Fibroblast of skin of right quadriceps (primary cell): Measurements from ENCODE around the gene ZNF592.
A peak's percentile ranks its signal among the peaks of the same experiment; 100 is the strongest.

ENCODE experiments used
- DNase-seq: peaks from one replicate; pipeline ENCODE4 v3.0.0-alpha.2; 2013

The ZNF592 gene

DNA sequence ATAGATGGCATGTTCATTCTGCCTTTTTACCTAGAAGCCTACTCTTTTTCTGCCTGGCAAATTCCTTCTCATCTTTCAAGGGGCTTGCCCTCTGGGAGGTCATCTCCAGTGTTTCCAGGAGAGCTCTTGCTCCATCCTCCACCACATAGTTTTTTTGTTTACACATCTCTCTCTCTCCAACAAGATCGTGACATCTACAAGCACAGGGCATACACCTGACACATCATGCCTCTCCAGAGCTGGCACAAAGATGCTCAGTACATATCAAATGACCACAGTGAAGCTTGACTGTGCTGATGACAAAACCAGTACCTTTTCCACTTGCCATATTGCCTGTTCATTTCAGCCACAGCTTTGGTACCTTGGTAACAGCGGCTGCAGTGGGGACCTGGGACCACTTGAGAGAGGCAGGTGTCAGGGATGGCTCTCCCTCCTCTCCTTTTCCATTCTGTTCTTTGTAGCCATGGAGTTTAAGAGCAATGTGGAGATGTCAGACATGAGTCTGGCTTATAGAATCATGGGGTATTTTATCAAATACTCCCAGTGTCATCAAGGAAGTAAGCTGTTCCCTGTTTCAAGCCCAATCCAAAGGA lies 84.2 kb downstream of the ZNF592 start:
- DNase-seq: no peak

DNA sequence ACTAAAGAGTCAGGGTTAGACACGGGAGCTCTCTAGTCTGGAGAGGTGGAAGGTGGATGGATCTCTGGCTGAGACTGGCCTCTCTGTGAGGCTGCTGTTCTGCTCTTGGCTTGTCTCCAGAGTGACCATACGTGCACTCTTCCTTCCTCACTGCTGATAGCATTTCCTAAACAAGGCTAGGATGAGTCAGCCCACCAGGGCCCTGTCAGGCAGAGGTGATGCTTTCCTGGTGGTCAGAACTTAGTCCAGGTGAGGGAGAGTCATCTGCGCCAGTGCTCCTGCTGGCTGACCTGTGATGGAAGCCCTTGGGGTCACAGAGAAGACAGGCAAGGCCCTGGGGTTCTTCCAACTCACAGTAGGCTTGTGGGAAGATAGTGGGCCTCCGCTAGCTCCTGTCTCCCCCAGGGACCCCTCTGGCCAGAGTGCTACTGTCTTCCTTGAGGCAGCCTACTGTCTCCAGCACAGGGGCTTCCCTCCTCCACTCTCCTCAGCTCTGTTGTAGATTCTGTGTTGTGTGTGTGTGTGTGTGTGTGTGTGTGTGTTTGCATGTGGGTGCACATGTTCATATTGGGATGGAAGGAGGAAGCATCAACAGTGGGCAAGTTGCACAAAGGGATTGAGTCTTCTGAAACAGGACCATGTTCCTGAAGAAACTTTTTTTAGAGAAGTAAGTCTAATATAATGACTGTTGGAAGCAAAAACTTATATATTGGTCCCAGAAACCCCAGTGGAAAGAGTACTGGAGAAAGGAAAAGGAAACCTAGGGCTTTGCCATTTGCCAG lies 85.2 kb downstream of the ZNF592 start:
- peak; percentile 17 for DNase-seq

DNA sequence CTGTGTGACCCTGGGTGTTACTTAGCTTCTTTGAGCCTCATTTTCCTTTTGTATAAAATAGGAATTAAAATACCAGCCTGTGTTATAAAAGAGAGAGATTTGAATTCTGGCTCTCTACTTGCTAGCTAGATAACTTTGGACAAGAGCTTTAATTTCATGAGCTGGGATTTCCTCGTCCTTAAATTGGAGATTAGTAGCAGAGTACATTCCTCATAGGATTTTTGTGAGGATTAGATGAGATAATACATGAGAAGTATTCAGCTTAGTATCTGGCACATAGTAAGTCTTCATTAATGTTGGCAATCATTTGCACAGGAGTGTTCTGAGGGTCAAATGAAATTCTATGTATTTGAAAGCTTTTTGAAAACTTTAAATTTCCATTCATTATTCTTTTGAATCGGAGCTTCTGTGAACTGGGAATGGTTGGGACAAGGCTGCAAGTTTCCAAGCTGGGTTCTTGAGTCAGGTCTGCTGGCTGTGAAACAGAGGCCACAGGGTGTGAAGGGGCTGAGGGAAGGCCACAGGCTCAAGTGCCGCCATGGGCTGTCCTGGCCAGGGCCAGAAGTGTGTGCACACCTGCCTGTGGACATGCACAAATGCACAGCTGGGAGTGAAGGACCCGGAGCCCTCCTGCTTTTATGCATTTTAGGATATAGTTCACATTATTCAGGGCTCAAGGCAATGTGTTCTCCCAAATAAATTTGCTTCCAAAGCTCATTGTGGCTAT lies 86.0 kb downstream of the ZNF592 start:
- no peak for DNase-seq

DNA sequence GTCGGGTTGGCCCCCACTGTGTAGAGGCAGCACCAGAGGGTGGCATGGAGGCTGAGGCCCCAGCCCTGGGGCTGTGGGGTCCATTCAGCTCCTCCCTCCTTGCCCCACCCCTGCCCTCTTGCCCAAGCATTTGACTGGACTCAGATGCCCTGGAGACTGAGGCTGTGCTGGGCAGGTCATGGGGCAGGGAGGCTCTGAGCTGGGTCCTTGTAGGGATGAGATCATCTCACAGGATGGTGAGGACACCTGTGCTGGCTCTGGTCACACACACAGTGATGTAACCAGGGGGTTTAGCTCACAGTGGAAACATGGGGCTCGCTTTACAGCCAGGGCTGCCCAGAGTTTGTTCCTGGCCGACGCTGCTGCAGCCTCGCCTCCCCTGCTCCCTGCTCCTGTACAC lies 86.6 kb downstream of the ZNF592 start:
- DNase-seq: no peak

DNA sequence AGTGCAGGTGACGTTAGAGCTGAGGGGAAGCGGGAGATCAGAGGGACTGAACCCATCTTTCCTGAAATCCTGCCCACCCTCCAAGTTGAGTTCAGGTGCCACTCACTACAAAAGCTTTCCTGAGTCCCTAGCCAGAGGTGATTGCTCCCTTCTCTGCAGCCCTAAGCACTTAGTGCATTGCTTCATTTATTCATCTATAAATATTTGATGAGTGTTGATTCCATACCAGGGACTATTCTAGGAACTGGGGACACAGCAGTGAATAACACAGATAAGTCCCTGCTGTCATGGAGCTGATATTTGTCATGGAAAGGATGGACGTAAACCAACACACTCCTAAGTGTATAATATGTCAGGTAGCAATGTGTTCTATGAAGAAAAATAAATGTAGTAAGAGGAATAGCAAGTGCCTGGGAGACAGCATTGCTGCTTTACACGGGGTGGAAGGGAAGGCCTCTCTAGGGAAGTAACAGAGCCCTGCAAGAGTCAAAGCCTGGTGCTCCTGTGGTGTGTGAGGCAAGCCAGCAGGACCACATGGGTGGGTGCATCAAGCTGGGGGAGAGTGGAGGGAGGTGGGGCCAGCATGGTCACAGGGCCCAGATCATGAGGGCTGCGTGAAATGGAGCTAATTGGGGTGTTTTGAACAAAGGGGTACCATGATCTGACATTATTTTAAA lies 87.4 kb downstream of the ZNF592 start:
- no peak for DNase-seq

DNA sequence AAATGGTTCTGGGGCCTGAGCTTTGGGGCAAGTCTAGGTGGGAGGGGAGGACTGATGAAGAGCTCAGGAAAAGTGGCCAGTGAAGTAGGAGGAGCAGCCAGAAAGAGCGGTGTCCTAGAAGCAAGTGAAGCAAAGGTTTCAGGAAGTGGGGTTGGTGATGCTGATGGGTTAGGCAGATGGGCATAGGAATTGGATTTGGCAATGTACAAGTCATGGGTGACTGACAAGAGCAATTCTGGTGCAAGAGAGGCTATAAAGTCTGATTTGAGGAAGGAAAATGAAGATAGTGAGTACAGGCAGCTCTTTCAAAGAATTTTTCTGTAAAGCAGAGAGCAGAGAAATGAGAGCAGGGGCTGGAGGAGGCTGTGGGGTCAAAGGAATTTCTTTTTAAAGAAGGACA lies 88.5 kb downstream of the ZNF592 start:
- DNase-seq: no peak

DNA sequence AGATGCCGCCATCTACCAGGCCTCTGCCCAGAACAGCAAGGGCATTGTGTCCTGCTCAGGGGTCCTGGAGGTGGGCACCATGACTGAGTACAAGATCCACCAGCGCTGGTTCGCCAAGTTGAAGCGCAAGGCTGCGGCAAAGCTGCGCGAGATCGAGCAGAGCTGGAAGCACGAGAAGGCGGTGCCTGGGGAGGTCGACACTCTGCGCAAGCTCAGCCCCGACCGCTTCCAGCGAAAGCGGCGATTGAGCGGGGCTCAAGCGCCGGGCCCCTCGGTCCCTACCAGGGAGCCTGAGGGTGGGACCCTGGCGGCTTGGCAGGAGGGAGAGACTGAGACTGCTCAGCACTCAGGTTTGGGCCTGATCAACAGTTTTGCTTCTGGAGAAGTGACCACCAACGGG lies 91.3 kb downstream of the ZNF592 start:
- DNase-seq: no peak

DNA sequence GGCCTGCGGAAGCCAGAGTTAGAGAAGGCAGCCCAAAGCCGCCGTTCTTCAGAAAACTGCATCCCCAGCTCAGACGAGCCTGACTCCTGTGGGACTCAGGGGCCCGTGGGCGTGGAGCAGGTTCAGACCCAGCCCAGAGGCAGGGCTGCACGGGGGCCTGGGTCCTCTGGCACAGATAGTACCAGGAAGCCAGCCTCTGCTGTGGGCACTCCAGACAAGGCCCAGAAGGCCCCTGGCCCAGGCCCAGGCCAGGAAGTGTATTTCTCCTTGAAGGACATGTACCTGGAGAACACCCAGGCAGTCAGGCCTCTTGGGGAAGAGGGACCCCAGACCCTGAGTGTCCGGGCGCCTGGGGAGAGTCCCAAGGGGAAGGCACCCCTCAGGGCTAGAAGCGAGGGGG lies 91.9 kb downstream of the ZNF592 start:
- DNase-seq: no peak

DNA sequence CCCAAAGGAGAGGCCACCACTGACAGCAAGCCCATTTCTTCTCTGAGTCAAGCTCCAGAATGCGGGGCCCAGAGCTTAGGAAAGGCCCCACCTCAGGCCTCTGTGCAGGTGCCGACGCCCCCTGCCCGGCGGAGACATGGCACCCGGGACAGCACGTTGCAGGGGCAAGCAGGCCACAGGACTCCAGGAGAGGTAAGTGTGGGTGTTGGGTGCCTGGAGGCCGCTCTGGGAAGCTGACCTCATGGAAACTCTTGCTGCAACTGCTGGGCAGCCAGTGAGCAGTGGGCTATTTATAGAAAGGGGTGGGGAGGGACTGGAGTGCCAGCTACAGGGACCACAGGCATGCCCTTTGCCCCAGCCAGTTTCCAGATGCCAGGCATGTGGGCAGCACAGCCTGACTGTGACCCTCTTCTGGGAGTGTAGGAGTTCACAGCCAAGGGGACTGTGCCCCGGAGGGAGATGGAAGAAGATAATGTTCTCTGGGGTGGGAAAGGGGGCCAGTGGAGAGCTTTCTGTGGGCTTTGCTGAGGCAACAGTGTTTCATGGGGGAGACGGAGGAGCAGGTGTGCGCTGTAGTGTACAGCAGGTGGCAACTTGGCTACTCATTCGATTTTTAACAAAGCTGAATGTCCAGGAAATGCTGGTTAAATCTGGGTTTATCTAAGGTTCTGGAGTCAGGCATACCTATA lies 92.5 kb downstream of the ZNF592 start:
- DNase-seq: peak; percentile 11

DNA sequence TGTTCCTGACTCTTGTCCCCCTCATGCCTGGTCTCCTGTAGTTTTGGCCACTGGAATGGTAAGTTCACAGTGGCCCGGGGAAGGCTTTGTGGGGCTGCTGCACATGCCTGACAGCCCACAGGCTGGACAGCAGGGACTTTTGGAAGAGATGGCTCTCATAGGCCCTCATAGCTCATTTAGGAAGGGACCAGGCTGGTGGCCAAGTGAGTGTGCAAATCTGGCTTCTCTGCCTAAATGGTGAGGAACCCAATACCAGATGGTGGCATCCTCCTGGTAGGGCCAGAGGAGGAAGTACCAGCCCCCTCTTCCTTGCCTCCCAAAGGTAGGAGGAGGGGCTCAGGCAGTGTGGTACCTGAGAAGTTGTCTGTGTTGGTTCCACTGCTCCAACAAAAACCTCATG lies 94.4 kb downstream of the ZNF592 start:
- no peak for DNase-seq

DNA sequence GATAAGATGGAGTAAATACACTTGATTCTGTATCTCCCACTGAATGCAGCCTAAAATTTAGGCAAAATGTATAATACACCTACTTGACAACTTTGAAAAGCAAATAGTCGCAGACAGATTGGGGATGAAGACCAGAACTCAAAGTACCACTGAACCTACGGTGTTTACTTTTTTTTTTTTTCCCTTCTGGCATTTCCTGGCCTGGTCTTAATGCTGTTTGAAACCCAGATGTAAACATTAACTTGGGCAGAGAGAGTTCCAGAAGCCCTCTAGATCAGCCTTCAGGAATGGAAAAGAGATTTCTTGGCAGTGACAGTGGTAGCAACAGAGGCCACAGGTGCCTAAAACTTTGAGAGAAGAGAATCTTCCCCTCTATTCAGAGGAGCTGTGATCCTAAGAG lies 96.6 kb downstream of the ZNF592 start:
- no peak for DNase-seq

DNA sequence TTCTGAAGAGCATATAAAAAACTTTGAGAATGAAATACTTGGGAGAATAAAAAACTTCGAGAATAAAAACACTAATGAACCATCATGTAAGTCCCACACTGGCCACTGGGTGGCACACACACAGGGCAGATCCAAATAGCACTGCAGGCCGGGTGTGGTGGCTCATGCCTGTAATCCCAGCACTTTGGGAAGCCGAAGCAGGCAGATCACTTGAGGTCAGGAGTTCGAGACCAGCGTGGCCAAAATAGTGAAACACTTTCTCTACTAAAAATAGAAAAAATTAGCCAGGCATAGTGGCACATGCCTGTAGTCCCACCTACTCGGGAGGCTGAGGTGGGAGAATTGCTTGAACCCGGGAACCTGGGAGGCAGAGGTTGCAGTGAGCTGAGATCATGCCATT lies 97.2 kb downstream of the ZNF592 start:
- DNase-seq: peak; percentile 46

DNA sequence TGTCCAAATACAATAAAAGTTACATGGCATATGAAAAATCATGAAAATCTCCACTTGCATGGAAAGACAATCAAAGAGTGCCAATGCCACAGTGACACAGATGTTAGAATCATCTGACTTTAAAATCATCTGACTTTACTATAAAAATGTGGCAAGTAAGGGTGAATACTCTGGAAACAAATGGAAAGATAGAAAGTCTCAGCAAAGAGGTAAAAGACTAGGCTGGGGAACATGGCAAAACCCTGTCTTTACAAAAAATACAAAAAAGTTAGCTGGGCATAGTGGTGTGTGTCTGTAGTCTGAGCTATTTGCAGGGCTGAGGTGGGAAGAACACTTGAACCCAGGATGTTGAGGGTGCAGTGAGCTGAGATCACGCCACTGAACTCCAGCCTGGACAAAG lies 97.9 kb downstream of the ZNF592 start:
- DNase-seq: no peak

DNA sequence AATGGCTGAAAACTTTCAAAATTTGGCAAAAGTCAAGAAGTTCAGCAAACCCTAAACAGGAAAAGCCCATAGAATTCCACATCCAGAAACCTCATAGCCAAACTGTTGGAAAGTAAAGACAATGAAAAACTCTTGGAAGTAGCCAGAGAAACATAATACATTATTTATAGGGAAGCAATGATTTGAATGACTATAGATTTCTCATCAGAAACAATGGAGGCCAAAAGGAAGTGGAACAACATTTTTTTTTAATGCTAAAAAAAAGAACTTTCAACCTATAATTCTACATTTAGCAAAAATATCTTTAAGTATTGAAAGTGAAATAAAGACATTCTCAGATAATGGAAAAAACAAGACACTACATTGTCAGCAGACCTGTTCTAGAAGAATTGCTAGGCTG lies 99.0 kb downstream of the ZNF592 start:
- DNase-seq: no peak

DNA sequence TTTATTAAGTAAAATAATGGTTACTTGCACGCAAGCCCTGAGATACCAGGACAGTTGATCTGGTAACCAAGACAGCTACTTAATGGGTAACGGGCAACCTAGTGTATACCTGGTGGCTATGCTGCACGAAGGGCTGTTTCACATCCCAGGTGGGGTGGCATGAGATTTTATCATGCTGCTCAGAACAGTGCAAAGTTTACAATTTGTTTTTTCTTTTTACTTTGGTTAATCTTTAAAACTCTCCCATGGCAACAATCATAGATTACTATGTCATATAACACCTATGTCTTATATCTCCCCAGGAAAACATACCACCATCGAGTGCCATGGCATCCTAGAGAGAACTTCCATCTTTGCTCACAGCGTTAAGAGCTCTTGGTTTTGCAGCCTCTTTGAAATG lies 103.8 kb downstream of the ZNF592 start:
- no peak for DNase-seq

DNA sequence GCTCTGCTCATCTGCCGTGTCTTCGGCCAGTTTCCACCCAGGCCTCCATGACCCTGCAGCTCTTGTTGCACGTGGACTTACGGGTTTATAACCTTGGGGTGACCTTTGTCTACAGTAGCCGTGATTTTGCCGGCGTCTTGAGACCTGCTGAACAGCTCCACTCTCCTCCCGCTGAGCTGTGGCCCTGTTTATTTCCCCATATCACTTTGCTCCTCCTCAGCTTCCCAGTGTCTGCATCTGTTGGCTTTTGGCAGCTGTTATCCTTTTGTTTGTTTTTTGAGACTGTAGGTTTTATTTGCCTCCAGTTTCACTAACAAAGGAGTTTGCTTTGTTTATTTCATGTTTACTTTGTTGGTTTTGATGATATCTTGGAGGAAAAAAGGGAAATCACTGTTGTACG lies 106.7 kb downstream of the ZNF592 start:
- no peak for DNase-seq

DNA sequence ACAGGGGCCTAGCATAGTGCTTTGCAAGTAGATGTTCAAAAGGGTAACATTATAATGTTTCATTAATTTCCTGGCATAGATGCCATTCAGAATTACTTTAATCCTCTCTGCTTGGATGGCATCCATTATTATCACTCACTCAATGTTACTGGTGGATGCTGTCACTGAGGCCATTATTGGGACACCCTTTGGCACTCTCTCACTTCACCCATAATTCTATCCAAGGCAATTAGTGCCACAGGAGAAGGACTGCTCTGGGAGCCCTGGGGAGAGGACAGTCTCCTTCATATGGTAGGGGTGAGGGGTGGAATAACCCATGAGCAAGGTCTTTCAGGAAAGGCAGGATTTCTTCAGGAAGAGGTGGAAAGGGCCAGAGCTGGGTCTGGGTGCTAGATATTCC lies 107.4 kb downstream of the ZNF592 start:
- DNase-seq: no peak
